AG08396 (cell line): Measurements from ENCODE around the gene NLGN2.
"Not testable (repeated sequence)": the region's sequence is repeated elsewhere in the genome, so short reads cannot be mapped to it uniquely, and the experiment has no call there.

ENCODE experiments used
- DNase-seq: peaks from one replicate; pipeline ENCODE4 v3.0.0; 2012; ENCODE audit warnings: low spot score, mixed read lengths

Gene NLGN2

GRCh38 chr17:7407485-7408251 lies at the start of gene NLGN2:
Gene NLGN2, plus strand, starts transcription at chr17:7407845. Its CDS starts 411 bp downstream, at chr17:7408256.
- no peak for DNase-seq

DNA sequence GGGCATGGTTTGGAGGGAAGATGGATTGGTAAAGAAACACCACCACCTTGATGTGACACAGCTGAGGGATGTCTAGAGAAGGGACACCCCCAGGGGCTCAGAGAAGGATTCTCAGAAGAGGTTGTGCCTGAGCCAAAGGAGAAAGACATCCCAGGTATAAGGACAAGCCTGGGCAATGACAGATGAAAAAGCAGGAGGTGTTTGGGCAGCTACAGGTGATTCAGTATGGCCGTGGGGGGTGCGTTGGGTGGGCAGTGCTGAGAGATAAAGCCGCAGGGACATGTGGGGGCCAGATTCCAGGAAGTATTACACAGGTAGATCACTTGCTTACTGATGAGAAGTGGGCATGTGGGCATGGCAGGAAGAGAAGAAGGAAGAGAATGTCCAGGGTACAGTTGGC lies 45.7 kb upstream of the NLGN2 start:
- no peak for DNase-seq

DNA sequence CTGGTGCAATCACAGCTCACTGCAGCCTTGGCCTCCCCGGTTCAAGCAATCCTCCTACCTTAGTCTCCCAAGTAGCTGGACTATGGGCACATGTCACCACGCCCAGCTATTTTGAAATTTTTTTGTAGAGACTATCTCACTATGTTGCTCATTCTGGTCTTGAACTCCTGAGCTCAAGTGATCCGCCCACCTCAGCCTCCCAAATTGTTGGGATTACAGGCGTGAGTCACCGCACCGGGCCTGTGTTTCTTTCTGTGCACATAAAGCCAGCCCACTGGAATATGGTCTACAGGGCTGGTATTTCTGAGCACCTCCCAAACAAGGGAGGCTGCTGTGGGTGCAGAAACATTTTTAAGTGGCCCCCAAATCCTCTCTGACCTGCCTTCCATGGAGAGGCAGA lies 44.3 kb upstream of the NLGN2 start:
- DNase-seq = no peak

- DNase-seq = not testable (repeated sequence)
These were observed 41.7 kb upstream of the NLGN2 start for GRCh38 chr17:7365963-7366362.

DNA sequence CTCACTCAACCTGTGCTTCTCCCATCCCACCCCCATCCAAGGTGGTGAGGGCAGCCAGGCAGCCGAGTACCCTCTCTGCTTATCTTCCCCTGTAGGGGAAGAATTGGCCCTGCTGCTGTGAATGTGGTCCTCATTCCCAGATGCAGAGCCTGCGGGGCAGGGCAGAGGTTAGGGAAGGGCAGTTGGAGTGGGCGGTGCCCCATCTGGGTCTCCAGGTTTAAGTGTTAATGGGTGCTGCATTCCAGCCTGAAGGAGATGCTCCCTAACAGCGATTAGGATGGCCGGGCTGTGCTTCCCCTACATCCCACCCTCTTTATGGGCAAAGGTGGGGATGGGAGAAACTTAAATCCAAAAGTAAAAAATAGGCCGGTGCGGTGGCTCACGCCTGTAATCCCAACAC lies 40.6 kb upstream of the NLGN2 start:
- no peak for DNase-seq

- DNase-seq = no peak
These were observed 39.6 kb upstream of the NLGN2 start for GRCh38 chr17:7367918-7368598.

DNA sequence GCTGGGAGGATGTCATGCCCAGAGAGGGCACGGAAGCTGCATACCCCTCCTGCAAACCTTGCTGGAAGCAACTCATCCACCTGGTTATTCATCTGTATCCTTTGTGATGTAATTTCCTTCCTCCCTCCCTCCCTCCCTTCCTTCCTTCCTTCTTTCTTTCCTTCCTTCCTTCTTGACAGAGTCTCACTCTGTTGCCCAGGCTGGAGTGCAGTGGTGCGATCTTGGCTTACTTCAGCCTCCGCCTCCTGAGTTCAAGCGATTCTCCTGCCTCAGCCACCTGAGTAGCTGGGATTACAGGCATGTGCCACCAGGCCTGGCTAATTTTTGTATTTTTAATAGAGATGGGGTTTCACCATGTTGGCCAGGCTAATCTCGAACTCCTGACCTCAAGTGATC lies 39.0 kb upstream of the NLGN2 start:
- DNase-seq = not testable (repeated sequence)

- no peak for DNase-seq
These were observed 37.8 kb upstream of the NLGN2 start for GRCh38 chr17:7369825-7370224.

DNA sequence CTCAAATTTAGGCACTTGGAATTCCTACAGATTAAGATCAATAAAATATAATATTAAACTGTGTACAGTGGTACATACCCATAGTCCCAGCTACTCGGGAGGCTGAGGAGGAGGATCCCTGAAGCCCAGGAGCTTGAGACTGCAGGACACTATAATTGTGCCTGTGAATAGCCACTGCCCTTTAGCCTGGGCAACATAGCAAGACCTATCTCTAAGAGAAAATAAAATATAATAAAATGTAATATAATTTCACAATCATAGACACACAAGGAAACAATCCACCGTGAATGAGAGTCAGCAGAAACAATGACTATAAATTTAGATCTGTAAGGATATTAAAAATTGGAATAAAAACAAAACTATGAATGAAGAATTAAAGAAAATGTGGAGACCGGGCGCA lies 36.8 kb upstream of the NLGN2 start:
- no peak for DNase-seq

DNA sequence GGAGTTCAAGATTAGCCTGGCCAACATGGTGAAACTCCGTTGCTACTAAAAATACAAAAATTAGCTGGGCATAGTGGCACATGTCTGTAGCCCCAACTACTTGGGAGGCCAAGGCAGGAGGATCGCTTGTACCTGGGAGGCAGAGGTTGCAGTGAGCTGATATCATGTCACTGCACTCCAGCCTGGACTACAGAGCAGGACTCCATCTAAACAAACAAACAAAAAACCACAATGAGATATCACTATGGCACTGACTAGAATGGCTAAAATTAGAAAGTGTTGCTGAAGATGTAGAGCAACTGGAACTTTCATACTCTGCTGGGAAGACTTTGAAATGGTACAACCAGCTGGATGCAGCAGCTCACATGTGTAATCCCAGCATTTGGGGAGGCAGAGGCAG lies 33.3 kb upstream of the NLGN2 start:
- DNase-seq = no peak

DNA sequence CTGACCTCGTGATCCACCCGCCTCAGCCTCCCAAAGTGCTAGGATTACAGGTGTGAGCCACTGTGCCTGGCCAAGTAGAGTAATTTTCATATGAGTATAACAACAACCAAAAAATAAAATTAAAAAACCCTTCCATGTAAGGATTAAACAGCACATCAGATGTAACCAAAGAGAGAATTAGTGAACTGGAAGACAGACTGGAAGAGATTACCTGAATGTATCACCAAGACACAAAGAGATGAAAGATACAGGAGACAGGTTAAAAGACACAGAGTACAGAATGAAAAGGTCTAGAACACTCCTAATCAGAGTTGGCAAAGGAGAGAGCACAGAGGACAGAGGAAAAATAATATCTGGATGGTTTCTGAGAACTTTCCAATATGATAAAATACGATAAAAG lies 28.5 kb upstream of the NLGN2 start:
- DNase-seq = no peak

- DNase-seq = peak; percentile 69
These were observed 27.3 kb upstream of the NLGN2 start for GRCh38 chr17:7380321-7380720.

DNA sequence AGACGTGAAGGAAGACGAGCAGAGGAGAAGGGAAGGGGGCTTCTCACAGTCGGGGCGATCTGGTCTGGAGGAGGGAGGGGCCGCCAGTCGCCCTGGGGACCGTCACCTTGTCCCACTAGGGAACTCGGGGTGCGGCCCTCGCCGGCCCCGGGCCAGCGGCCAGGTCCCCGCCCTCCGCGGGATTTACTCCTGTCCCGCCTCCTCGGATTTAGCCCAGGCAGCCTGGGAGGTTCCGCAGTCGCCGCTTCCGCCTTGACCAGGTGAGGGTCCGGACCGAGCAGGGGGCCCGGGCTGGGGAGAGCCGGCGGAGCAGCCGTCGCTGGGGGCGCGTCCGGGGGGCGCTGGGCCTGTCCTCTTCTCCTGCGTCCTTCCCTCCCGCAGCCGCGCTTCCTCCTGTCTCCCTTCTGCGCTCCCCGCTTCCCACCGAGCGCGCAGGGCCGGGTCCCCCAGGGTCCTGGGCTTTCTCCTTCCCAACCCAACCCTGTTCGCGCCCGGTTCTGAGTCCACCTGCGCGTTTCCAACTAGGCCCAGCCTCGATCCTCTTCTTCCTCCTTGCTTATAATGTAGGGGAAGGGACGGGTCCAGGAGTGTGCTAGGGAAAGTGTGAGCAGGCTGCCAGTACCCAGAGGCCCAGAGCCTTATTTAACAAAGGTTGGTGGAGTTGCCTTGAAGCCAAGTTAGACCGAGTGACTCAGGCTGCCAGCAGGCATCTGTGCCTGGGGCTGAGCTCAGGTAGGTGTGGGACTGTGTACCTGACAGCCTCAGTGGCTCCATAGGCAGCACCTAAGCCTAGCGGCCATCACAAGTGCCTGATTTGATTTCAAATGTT lies 26.6 kb upstream of the NLGN2 start, which contains the start of gene TNK1:
Gene TNK1 (plus strand): TSS at position 235 of the 829 bp plus-strand sequence. CDS start 1,838 bp downstream, outside the sequence.
- DNase-seq = peak; percentile 48

GRCh38 chr17:7382901-7383300 lies 24.7 kb upstream of the NLGN2 start:
- no peak for DNase-seq

- DNase-seq = no peak
These were observed 24.3 kb upstream of the NLGN2 start for GRCh38 chr17:7383371-7383741.

GRCh38 chr17:7383742-7384488 lies 23.7 kb upstream of the NLGN2 start:
- peak; percentile 77 for DNase-seq

GRCh38 chr17:7384489-7385081 lies 23.1 kb upstream of the NLGN2 start:
- DNase-seq = no peak

DNA sequence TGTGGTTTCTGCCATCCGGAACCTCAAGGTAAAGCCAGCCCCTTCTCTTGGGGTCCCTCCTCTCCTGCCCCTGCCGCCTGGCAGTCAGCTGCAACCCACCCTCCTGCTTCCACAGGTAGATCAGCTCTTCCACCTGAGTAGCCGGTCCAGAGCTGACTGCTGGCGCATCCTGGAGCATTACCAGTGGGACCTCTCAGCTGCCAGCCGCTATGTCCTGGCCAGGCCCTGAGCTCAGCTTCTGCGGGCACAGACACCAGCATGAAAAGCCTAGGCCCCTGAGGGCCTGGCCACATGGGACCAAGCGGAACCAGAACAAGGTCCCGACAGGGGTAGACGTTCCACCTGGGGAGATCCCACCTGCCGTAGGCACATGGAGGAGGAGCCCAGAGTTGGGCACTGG lies 18.8 kb upstream of the NLGN2 start:
- DNase-seq = no peak

GRCh38 chr17:7389924-7390910 lies 17.4 kb upstream of the NLGN2 start:
- no peak for DNase-seq

GRCh38 chr17:7391307-7391706 lies 16.3 kb upstream of the NLGN2 start:
- DNase-seq = no peak
